GM12878 (cell line): ENCODE data around the gene NUP107. TPM values are rescaled to one million over a fixed set of nuclear protein-coding genes. Genes with fewer than 3 reads are reported as not detected.

Experiments used
- BMI1 ChIP-seq: fragments of 450-650 bp; IDR thresholded peaks from 2 replicates; pipeline ENCODE4 v1.6.1; 2016; ENCODE audit warnings: mild to moderate bottlenecking, moderate library complexity, borderline replicate concordance
- IKZF1 ChIP-seq: fragments of 450-650 bp; conservative IDR thresholded peaks from 2 replicates; pipeline ENCODE4 v1.6.1; 2017; ENCODE audit warnings: antibody characterized with exemption, mild to moderate bottlenecking
- LARP7 ChIP-seq: fragments of 450-650 bp; IDR thresholded peaks from 2 replicates; pipeline ENCODE4 v1.6.1; 2017; ENCODE audit warnings: mild to moderate bottlenecking
- POLR2AphosphoS2 ChIP-seq: IDR thresholded peaks from 2 replicates; pipeline ENCODE4 v1.6.1; 2011; ENCODE audit warnings: low read depth, mild to moderate bottlenecking, low read length, improper control_type of control experiment, moderate library complexity
- SRF ChIP-seq, 2 experiments: IDR thresholded peaks; 2 replicates each; pipeline ENCODE4 v1.6.1; 2011; ENCODE audit warnings: low read depth in 2 of 2, low read length in 2 of 2, mild to moderate bottlenecking in 1 of 2, moderate library complexity in 1 of 2
- TARDBP ChIP-seq: IDR thresholded peaks from 2 replicates; pipeline ENCODE4 v1.6.1; 2016; ENCODE audit warnings: borderline replicate concordance
- ZNF207 ChIP-seq: fragments of 450-650 bp; IDR thresholded peaks from 2 replicates; pipeline ENCODE4 v1.6.1; 2014; ENCODE audit warnings: antibody characterized with exemption, mild to moderate bottlenecking, borderline replicate concordance
- polyA plus RNA-seq, 11 experiments: library from polyadenylated mRNA; depleted of rRNA in 4 of 11; unstranded in 6 of 11; stranded (reverse) in 5 of 11; fragments of >200 nt; fragmentation: Nextera tagmentation in 4 of 11; fragmentation: Illumina TruSeq in 1 of 11; extraction: Ambion mirVana in 4 of 11; extraction: Trizol in 1 of 11; gene quantifications; 1 replicate in 1 of 11; 2 replicates in 10 of 11; pipeline versions ENCODE4 v1.2.1 to v1.2.3, GENCODE V29; 2011 to 2016; ENCODE audit warnings: inconsistent platforms in 2 of 11, missing spikeins in 2 of 11, low read depth in 1 of 11
- total RNA-seq, 4 experiments: library from RNA; depleted of rRNA in 3 of 4; stranded (reverse); fragments of >200 nt in 3 of 4; fragmentation: Illumina TruSeq in 1 of 4; extraction: Trizol in 1 of 4; gene quantifications; 2 replicates each; pipeline versions ENCODE4 v1.2.1 to v1.2.3, GENCODE V29; 2013 to 2021
- TF ChIP-seq, protein P1 (sequence below): IDR thresholded peaks from 2 replicates; pipeline ENCODE4 v1.6.1; 2012; ENCODE audit warnings: low read length, inconsistent platforms
- TF ChIP-seq, protein P2 (sequence below): fragments of 450-650 bp; conservative IDR thresholded peaks from 2 replicates; pipeline ENCODE4 v1.6.1; 2017; ENCODE audit warnings: mild to moderate bottlenecking, moderate library complexity
- TF ChIP-seq, protein P3 (sequence below): fragments of 450-650 bp; IDR thresholded peaks from 2 replicates; pipeline ENCODE4 v1.6.1; 2017; ENCODE audit warnings: mild to moderate bottlenecking, moderate library complexity

NUP107 gene
- total and polyA plus RNA-seq, 10 of the 15 experiments (the other 5 are each of a cell fraction or from before 2014, with no cell fraction given), result 73.4 to 132 (median 92.4) TPM

DNA sequence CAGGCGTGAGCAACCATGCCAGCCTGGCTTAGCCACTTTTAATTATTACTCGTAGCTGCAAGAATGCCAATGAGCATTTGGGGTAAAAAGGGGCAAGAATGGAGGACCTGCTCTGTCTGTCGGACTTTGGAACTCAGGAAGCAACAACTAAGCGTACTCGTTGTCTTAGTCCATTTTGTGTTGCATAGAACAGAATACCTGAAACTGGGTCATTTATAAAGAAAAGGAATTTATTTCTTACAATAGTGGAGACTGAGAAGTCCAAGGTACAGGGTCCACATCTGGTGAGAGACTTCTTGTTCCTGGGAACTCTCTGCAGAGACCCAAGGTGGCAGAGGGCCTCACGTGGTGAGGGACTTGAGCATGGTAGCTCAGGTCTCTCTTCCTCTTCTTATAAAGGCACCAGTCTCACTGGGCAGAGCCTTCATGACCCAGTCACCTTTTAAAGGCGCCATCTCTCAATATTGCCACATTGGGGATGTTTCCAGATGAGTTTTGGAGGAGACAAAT is 88.4 kb downstream of the NUP107 start (continued):
- TF ChIP-seq, protein P1, sequence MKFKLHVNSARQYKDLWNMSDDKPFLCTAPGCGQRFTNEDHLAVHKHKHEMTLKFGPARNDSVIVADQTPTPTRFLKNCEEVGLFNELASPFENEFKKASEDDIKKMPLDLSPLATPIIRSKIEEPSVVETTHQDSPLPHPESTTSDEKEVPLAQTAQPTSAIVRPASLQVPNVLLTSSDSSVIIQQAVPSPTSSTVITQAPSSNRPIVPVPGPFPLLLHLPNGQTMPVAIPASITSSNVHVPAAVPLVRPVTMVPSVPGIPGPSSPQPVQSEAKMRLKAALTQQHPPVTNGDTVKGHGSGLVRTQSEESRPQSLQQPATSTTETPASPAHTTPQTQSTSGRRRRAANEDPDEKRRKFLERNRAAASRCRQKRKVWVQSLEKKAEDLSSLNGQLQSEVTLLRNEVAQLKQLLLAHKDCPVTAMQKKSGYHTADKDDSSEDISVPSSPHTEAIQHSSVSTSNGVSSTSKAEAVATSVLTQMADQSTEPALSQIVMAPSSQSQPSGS, result no peak
- TF ChIP-seq TARDBP (no peak), LARP7 (no peak), ZNF207 (no peak), BMI1 (no peak), SRF (IDR thresholded peaks at IDR 0.05; ENCODE audit: low read depth in 2 of 2, low read length in 2 of 2) (no peak), IKZF1 (no peak), POLR2AphosphoS2 (no peak)
- TF ChIP-seq, protein P2, sequence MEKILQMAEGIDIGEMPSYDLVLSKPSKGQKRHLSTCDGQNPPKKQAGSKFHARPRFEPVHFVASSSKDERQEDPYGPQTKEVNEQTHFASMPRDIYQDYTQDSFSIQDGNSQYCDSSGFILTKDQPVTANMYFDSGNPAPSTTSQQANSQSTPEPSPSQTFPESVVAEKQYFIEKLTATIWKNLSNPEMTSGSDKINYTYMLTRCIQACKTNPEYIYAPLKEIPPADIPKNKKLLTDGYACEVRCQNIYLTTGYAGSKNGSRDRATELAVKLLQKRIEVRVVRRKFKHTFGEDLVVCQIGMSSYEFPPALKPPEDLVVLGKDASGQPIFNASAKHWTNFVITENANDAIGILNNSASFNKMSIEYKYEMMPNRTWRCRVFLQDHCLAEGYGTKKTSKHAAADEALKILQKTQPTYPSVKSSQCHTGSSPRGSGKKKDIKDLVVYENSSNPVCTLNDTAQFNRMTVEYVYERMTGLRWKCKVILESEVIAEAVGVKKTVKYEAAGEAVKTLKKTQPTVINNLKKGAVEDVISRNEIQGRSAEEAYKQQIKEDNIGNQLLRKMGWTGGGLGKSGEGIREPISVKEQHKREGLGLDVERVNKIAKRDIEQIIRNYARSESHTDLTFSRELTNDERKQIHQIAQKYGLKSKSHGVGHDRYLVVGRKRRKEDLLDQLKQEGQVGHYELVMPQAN, result no peak
- TF ChIP-seq, protein P3, sequence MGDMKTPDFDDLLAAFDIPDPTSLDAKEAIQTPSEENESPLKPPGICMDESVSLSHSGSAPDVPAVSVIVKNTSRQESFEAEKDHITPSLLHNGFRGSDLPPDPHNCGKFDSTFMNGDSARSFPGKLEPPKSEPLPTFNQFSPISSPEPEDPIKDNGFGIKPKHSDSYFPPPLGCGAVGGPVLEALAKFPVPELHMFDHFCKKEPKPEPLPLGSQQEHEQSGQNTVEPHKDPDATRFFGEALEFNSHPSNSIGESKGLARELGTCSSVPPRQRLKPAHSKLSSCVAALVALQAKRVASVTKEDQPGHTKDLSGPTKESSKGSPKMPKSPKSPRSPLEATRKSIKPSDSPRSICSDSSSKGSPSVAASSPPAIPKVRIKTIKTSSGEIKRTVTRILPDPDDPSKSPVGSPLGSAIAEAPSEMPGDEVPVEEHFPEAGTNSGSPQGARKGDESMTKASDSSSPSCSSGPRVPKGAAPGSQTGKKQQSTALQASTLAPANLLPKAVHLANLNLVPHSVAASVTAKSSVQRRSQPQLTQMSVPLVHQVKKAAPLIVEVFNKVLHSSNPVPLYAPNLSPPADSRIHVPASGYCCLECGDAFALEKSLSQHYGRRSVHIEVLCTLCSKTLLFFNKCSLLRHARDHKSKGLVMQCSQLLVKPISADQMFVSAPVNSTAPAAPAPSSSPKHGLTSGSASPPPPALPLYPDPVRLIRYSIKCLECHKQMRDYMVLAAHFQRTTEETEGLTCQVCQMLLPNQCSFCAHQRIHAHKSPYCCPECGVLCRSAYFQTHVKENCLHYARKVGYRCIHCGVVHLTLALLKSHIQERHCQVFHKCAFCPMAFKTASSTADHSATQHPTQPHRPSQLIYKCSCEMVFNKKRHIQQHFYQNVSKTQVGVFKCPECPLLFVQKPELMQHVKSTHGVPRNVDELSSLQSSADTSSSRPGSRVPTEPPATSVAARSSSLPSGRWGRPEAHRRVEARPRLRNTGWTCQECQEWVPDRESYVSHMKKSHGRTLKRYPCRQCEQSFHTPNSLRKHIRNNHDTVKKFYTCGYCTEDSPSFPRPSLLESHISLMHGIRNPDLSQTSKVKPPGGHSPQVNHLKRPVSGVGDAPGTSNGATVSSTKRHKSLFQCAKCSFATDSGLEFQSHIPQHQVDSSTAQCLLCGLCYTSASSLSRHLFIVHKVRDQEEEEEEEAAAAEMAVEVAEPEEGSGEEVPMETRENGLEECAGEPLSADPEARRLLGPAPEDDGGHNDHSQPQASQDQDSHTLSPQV, result no peak
